Measurements from ENCODE around the gene FAM53B.
A peak's percentile ranks its signal among the peaks of the same experiment; 100 is the strongest.

FAM53B gene

GRCh38 chr10:124701435-124701834 is 42.7 kb downstream of the FAM53B start:
- peak; percentile 74 for DNase-seq (ENCODE audit: low read depth, low spot score)
- TF ChIP-seq CTCF (IDR thresholded peaks at IDR 0.05; ENCODE audit: low read depth, low read length), result no peak
- in situ Hi-C loops (cut with HindIII; ENCODE audit: low sequenced_read_pairs), result no loop called here
- H3K4me3 ChIP-seq (ENCODE audit: low read depth, low read length), result no peak overlapping the region

- no peak overlapping the region for H3K4me3 ChIP-seq (ENCODE audit: low read depth, low read length)
- in situ Hi-C loops (cut with HindIII; ENCODE audit: low sequenced_read_pairs), result no loop called here
Measured at GRCh38 chr10:124701038-124701365, 43.2 kb downstream of the FAM53B start.

GRCh38 chr10:124700293-124701037 is 43.7 kb downstream of the FAM53B start:
- in situ Hi-C loops (cut with HindIII; ENCODE audit: low sequenced_read_pairs), result no loop called here
- DNase-seq (ENCODE audit: low read depth, low spot score), result no peak
- no peak overlapping the region for H3K4me3 ChIP-seq (ENCODE audit: low read depth, low read length)
- no peak for TF ChIP-seq CTCF (IDR thresholded peaks at IDR 0.05; ENCODE audit: low read depth, low read length)

More at GRCh38 chr10:124701038-124701365, 43.2 kb downstream of the FAM53B start:
- no peak for TF ChIP-seq CTCF (IDR thresholded peaks at IDR 0.05; ENCODE audit: low read depth, low read length)
- no peak for DNase-seq (ENCODE audit: low read depth, low spot score)

GRCh38 chr10:124699471-124700292 is 44.5 kb downstream of the FAM53B start:
- H3K4me3 ChIP-seq (ENCODE audit: low read depth, low read length), result no peak overlapping the region
- no peak for TF ChIP-seq CTCF (IDR thresholded peaks at IDR 0.05; ENCODE audit: low read depth, low read length)
- in situ Hi-C loops (cut with HindIII; ENCODE audit: low sequenced_read_pairs), result no loop called here
- no peak for DNase-seq (ENCODE audit: low read depth, low spot score)

- in situ Hi-C loops (cut with HindIII; ENCODE audit: low sequenced_read_pairs), result no loop called here
Measured at GRCh38 chr10:124698545-124699469, 45.4 kb downstream of the FAM53B start.

More at GRCh38 chr10:124698545-124699469, 45.4 kb downstream of the FAM53B start:
- no peak for TF ChIP-seq CTCF (IDR thresholded peaks at IDR 0.05; ENCODE audit: low read depth, low read length)
- no peak for DNase-seq (ENCODE audit: low read depth, low spot score)
- H3K4me3 ChIP-seq (ENCODE audit: low read depth, low read length), result no peak overlapping the region

Measured in astrocyte of the spinal cord (primary cell).